WTC11 (cell line): Measurements from ENCODE around the gene TBC1D19. TPM values are rescaled to one million over a fixed set of nuclear protein-coding genes. Genes with fewer than 3 reads are reported as not detected.

Experiments used
- ATAC-seq: fragments of 200-7000 bp; cut with Tn5 transposase; 2 replicates; pipeline ENCODE4 v1.10.0; 2021; ENCODE audit warnings: mild to moderate bottlenecking, moderate library complexity
- CTCF ChIA-PET: fragments of 300-600 bp; sonication (Branson Sonifier 250); formaldehyde crosslinking; loops from one replicate; lab custom pipeline; 2021; ENCODE audit warnings: antibody characterized with exemption; lab: Charles Lee
- POLR2A ChIA-PET: fragments of 350-600 bp; sonication (Branson Sonifier 250); formaldehyde crosslinking; loops from one replicate; lab custom pipeline; 2021; ENCODE audit warnings: antibody characterized with exemption; lab: Charles Lee
- DNase-seq: peaks from one replicate; pipeline ENCODE4 v3.0.0; 2021; ENCODE audit warnings: low spot score
- H3K27ac Mint-ChIP-seq: 2 replicates; pipeline ENCODE4 v1.8.0; 2021; ENCODE audit warnings: mixed read lengths
- H3K27me3 Mint-ChIP-seq: 2 replicates; pipeline ENCODE4 v1.8.0; 2021; ENCODE audit warnings: low read depth, mild to moderate bottlenecking, moderate library complexity, mixed read lengths
- H3K36me3 Mint-ChIP-seq: 2 replicates; pipeline ENCODE4 v1.8.0; 2021; ENCODE audit warnings: mixed read lengths
- H3K4me1 Mint-ChIP-seq: 2 replicates; pipeline ENCODE4 v1.8.0; 2022; ENCODE audit warnings: mixed read lengths
- H3K4me3 Mint-ChIP-seq: 2 replicates; pipeline ENCODE4 v1.8.0; 2021; ENCODE audit warnings: mild to moderate bottlenecking, moderate library complexity, mixed read lengths
- H3K9me3 Mint-ChIP-seq: 2 replicates; pipeline ENCODE4 v1.8.0; 2021; ENCODE audit warnings: mixed read lengths
- FOXP1 ChIP-seq: sonication (generic); formaldehyde crosslinking; IDR thresholded peaks from 2 replicates; pipeline ENCODE4 v1.8.0; 2022; ENCODE audit warnings: missing genetic modification reagents, mild to moderate bottlenecking, moderate library complexity, borderline replicate concordance
- JAZF1 ChIP-seq: fragments of 250-450 bp; sonication (Bioruptor Pico); IDR thresholded peaks from 2 replicates; pipeline ENCODE4 v1.9.0; 2021; ENCODE audit warnings: moderate library complexity, mild to moderate bottlenecking, inconsistent platforms
- OVOL2 ChIP-seq: fragments of 250-450 bp; sonication (Bioruptor Pico); IDR thresholded peaks from 2 replicates; pipeline ENCODE4 v1.9.0; 2021; ENCODE audit warnings: mild to moderate bottlenecking, borderline replicate concordance
- RELA ChIP-seq: sonication (generic); formaldehyde crosslinking; IDR thresholded peaks from 2 replicates; pipeline ENCODE4 v1.8.1; 2022; ENCODE audit warnings: missing genetic modification reagents, mild to moderate bottlenecking, borderline replicate concordance
- SMAD4 ChIP-seq: sonication (generic); formaldehyde crosslinking; IDR thresholded peaks from 2 replicates; pipeline ENCODE4 v1.8.0; 2022; ENCODE audit warnings: mild to moderate bottlenecking, missing genetic modification reagents
- ZNF232 ChIP-seq: sonication (generic); formaldehyde crosslinking; IDR thresholded peaks from 2 replicates; pipeline ENCODE4 v1.8.0; 2022; ENCODE audit warnings: mild to moderate bottlenecking, missing genetic modification reagents
- ZNF317 ChIP-seq: sonication (generic); formaldehyde crosslinking; IDR thresholded peaks from 2 replicates; pipeline ENCODE4 v1.8.1; 2023; ENCODE audit warnings: low read depth, mild to moderate bottlenecking, moderate library complexity, missing genetic modification reagents, borderline replicate concordance
- ZNF396 ChIP-seq: fragments of 250-450 bp; sonication (Bioruptor Pico); IDR thresholded peaks from 2 replicates; pipeline ENCODE4 v1.8.0; 2021; ENCODE audit warnings: mild to moderate bottlenecking, moderate library complexity, borderline replicate concordance
- ZNF423 ChIP-seq: fragments of 250-450 bp; sonication (Bioruptor Pico); IDR thresholded peaks from 2 replicates; pipeline ENCODE4 v2.1.2; 2022; ENCODE audit warnings: mild to moderate bottlenecking, moderate library complexity
- total RNA-seq: library from RNA; stranded (reverse); gene quantifications from 3 replicates; pipeline ENCODE4 v1.2.3, GENCODE V29; 2021
- TF ChIP-seq, protein P1 (sequence below): fragments of 200-600 bp; IDR thresholded peaks from 2 replicates; pipeline ENCODE4 v1.8.0; 2022; ENCODE audit warnings: antibody characterized with exemption
- TF ChIP-seq, protein P2 (sequence below): sonication (generic); formaldehyde crosslinking; conservative IDR thresholded peaks from 2 replicates; pipeline ENCODE4 v1.8.1; 2022; ENCODE audit warnings: mild to moderate bottlenecking, missing genetic modification reagents
- TF ChIP-seq, protein P3 (sequence below): sonication (generic); formaldehyde crosslinking; IDR thresholded peaks from 2 replicates; pipeline ENCODE4 v1.8.1; 2022; ENCODE audit warnings: low read depth, missing genetic modification reagents, borderline replicate concordance
- TF ChIP-seq, protein P4 (sequence below): sonication (generic); formaldehyde crosslinking; IDR thresholded peaks from 2 replicates; pipeline ENCODE4 v1.8.1; 2023; ENCODE audit warnings: mild to moderate bottlenecking, missing genetic modification reagents
- TF ChIP-seq, protein P5 (sequence below): sonication (generic); formaldehyde crosslinking; IDR thresholded peaks from 2 replicates; pipeline ENCODE4 v1.8.1; 2023; ENCODE audit warnings: mild to moderate bottlenecking, moderate library complexity, missing genetic modification reagents
- TF ChIP-seq, protein P6 (sequence below): fragments of 250-450 bp; sonication (Bioruptor Pico); IDR thresholded peaks from 2 replicates; pipeline ENCODE4 v1.9.0; 2021; ENCODE audit warnings: moderate library complexity, mild to moderate bottlenecking, inconsistent platforms, borderline replicate concordance
- TF ChIP-seq, protein P7 (sequence below): fragments of 250-450 bp; sonication (Bioruptor Pico); IDR thresholded peaks from 2 replicates; pipeline ENCODE4 v1.9.0; 2021; ENCODE audit warnings: mild to moderate bottlenecking
- TF ChIP-seq, protein P8 (sequence below): sonication (generic); formaldehyde crosslinking; IDR thresholded peaks from 2 replicates; pipeline ENCODE4 v1.8.0; 2023; ENCODE audit warnings: mild to moderate bottlenecking, missing genetic modification reagents
- TF ChIP-seq, protein P9 (sequence below): sonication (generic); formaldehyde crosslinking; conservative IDR thresholded peaks from 2 replicates; pipeline ENCODE4 v1.8.1; 2023; ENCODE audit warnings: mild to moderate bottlenecking, low read depth, missing genetic modification reagents, moderate library complexity

TBC1D19 gene
- total RNA-seq, 1 experiment from 2014 or later = 2.1 TPM

DNA sequence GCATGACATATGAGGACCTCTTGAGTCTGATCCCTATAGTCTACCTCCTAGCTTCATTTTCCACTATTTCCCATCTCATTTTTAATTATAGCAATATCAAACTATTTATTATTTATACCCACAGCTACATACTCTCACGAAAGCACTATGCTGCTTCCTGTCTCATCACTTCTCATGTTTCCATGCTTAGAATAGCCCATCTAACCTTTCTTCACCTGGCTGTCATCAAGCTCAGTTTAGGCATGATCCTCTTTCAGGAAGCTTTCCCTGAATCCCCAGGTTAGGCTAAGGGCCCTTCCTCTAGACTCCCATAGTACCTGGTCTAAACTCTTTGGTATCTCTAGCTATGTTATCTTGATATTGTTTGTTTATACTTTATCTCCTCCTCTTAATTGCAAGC is 137.8 kb downstream of the TBC1D19 start:
- Mint-ChIP-seq H3K4me1 (no peaks in the 10 kb centered on the region), H3K9me3 (no peaks in the 10 kb centered on the region), H3K27me3 (no peaks in the 10 kb centered on the region), H3K36me3 (no peaks in the 10 kb centered on the region), H3K27ac (no peak overlapping the region), H3K4me3 (no peak overlapping the region)
- ChIA-PET CTCF (interaction anchor here (1.5 kb wide), 1 partner anchor 66 kb away, joined by 4 read pairs; no protein-coding TSS in a partner anchor), POLR2A (no interaction called here)
- ATAC-seq (no peak), DNase-seq (no peak)
- TF ChIP-seq, protein P1, sequence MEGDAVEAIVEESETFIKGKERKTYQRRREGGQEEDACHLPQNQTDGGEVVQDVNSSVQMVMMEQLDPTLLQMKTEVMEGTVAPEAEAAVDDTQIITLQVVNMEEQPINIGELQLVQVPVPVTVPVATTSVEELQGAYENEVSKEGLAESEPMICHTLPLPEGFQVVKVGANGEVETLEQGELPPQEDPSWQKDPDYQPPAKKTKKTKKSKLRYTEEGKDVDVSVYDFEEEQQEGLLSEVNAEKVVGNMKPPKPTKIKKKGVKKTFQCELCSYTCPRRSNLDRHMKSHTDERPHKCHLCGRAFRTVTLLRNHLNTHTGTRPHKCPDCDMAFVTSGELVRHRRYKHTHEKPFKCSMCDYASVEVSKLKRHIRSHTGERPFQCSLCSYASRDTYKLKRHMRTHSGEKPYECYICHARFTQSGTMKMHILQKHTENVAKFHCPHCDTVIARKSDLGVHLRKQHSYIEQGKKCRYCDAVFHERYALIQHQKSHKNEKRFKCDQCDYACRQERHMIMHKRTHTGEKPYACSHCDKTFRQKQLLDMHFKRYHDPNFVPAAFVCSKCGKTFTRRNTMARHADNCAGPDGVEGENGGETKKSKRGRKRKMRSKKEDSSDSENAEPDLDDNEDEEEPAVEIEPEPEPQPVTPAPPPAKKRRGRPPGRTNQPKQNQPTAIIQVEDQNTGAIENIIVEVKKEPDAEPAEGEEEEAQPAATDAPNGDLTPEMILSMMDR = no peak
- no peak for TF ChIP-seq OVOL2 (CRISPR knock-in tag)

DNA sequence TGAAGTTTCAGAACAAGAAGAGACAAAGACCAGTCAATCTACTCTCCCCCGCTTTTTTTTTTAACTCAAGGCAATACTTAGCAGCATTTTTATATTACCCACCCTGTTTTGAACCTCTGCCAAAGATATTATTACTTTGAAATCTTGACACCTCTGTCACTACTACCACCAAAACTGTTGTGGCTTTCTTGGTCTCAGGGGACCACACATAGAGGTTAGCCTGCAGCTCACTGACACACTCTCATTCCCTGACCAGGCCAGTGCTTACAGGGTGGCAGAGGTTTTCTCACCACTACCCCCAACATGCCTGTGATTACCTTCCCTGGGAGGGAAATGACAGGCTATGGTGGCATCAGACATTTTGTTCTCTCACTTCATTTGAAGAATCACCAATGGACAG is 139.3 kb downstream of the TBC1D19 start:
- Mint-ChIP-seq H3K27ac (no peak overlapping the region), H3K4me1 (no peaks in the 10 kb centered on the region), H3K36me3 (no peaks in the 10 kb centered on the region), H3K4me3 (no peak overlapping the region), H3K27me3 (no peaks in the 10 kb centered on the region), H3K9me3 (no peaks in the 10 kb centered on the region)
- TF ChIP-seq RELA (CRISPR knock-in tag) = no peak
- TF ChIP-seq, protein P2, sequence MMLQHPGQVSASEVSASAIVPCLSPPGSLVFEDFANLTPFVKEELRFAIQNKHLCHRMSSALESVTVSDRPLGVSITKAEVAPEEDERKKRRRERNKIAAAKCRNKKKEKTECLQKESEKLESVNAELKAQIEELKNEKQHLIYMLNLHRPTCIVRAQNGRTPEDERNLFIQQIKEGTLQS (CRISPR knock-in tag) = no peak
- TF ChIP-seq ZNF396 (CRISPR knock-in tag) = no peak
- no peak for TF ChIP-seq SMAD4
- no peak for TF ChIP-seq ZNF232 (CRISPR knock-in tag)
- TF ChIP-seq, protein P3, sequence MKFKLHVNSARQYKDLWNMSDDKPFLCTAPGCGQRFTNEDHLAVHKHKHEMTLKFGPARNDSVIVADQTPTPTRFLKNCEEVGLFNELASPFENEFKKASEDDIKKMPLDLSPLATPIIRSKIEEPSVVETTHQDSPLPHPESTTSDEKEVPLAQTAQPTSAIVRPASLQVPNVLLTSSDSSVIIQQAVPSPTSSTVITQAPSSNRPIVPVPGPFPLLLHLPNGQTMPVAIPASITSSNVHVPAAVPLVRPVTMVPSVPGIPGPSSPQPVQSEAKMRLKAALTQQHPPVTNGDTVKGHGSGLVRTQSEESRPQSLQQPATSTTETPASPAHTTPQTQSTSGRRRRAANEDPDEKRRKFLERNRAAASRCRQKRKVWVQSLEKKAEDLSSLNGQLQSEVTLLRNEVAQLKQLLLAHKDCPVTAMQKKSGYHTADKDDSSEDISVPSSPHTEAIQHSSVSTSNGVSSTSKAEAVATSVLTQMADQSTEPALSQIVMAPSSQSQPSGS (CRISPR knock-in tag) = no peak
- TF ChIP-seq, protein P4, sequence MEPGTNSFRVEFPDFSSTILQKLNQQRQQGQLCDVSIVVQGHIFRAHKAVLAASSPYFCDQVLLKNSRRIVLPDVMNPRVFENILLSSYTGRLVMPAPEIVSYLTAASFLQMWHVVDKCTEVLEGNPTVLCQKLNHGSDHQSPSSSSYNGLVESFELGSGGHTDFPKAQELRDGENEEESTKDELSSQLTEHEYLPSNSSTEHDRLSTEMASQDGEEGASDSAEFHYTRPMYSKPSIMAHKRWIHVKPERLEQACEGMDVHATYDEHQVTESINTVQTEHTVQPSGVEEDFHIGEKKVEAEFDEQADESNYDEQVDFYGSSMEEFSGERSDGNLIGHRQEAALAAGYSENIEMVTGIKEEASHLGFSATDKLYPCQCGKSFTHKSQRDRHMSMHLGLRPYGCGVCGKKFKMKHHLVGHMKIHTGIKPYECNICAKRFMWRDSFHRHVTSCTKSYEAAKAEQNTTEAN (CRISPR knock-in tag) = no peak
- ATAC-seq (no peak), DNase-seq (no peak)
- POLR2A ChIA-PET = no interaction called here
- CTCF ChIA-PET = interaction anchor here (0.9 kb wide), 1 partner anchor 264 kb away, joined by 3 read pairs; no protein-coding TSS in a partner anchor

DNA sequence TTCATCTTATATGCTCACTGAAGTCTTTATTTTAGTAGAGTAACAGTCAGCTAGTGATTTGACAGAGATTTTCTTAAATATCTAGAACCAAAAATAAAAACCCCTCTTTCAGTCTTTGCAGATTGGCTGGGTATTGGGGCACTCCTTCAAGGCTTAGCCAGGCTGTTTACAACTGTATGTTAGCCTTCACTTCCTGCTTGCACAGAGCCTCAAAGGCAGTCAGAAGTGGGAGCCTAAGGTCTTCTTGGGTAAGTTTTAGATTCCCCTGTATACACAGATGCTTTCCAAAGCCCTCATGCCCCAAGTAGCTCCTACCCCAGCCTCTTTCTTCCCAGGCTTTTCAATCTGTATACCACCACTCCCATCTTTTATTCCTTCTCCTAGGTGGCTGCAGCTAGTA is 140.7 kb downstream of the TBC1D19 start:
- no peaks in the 10 kb centered on the region for H3K4me1 Mint-ChIP-seq
- CTCF ChIA-PET = interaction anchor here (0.6 kb wide), 1 partner anchor 317 kb away, joined by 6 read pairs; no protein-coding TSS in a partner anchor
- POLR2A ChIA-PET = no interaction called here
- no peaks in the 10 kb centered on the region for H3K9me3 Mint-ChIP-seq
- no peak overlapping the region for H3K27ac Mint-ChIP-seq
- ATAC-seq (no peak; the same call in 1 of the 2 replicates), DNase-seq (no peak)
- H3K36me3 Mint-ChIP-seq = no peaks in the 10 kb centered on the region
- no peaks in the 10 kb centered on the region for H3K27me3 Mint-ChIP-seq
- H3K4me3 Mint-ChIP-seq = no peak overlapping the region
- TF ChIP-seq, protein P5, sequence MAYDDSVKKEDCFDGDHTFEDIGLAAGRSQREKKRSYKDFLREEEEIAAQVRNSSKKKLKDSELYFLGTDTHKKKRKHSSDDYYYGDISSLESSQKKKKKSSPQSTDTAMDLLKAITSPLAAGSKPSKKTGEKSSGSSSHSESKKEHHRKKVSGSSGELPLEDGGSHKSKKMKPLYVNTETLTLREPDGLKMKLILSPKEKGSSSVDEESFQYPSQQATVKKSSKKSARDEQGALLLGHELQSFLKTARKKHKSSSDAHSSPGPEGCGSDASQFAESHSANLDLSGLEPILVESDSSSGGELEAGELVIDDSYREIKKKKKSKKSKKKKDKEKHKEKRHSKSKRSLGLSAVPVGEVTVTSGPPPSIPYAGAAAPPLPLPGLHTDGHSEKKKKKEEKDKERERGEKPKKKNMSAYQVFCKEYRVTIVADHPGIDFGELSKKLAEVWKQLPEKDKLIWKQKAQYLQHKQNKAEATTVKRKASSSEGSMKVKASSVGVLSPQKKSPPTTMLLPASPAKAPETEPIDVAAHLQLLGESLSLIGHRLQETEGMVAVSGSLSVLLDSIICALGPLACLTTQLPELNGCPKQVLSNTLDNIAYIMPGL (CRISPR knock-in tag) = no peak
- TF ChIP-seq, protein P6, sequence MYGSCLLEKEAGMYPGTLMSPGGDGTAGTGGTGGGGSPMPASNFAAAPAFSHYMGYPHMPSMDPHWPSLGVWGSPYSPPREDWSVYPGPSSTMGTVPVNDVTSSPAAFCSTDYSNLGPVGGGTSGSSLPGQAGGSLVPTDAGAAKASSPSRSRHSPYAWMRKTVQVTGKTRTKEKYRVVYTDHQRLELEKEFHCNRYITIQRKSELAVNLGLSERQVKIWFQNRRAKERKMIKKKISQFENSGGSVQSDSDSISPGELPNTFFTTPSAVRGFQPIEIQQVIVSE (CRISPR knock-in tag) = no peak
- no peak for TF ChIP-seq ZNF423 (CRISPR knock-in tag)
- TF ChIP-seq, protein P7, sequence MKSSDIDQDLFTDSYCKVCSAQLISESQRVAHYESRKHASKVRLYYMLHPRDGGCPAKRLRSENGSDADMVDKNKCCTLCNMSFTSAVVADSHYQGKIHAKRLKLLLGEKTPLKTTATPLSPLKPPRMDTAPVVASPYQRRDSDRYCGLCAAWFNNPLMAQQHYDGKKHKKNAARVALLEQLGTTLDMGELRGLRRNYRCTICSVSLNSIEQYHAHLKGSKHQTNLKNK (CRISPR knock-in tag) = no peak
- TF ChIP-seq, protein P8, sequence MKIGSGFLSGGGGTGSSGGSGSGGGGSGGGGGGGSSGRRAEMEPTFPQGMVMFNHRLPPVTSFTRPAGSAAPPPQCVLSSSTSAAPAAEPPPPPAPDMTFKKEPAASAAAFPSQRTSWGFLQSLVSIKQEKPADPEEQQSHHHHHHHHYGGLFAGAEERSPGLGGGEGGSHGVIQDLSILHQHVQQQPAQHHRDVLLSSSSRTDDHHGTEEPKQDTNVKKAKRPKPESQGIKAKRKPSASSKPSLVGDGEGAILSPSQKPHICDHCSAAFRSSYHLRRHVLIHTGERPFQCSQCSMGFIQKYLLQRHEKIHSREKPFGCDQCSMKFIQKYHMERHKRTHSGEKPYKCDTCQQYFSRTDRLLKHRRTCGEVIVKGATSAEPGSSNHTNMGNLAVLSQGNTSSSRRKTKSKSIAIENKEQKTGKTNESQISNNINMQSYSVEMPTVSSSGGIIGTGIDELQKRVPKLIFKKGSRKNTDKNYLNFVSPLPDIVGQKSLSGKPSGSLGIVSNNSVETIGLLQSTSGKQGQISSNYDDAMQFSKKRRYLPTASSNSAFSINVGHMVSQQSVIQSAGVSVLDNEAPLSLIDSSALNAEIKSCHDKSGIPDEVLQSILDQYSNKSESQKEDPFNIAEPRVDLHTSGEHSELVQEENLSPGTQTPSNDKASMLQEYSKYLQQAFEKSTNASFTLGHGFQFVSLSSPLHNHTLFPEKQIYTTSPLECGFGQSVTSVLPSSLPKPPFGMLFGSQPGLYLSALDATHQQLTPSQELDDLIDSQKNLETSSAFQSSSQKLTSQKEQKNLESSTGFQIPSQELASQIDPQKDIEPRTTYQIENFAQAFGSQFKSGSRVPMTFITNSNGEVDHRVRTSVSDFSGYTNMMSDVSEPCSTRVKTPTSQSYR (CRISPR knock-in tag) = no peak
- no peak for TF ChIP-seq FOXP1 (CRISPR knock-in tag)
- TF ChIP-seq, protein P9, sequence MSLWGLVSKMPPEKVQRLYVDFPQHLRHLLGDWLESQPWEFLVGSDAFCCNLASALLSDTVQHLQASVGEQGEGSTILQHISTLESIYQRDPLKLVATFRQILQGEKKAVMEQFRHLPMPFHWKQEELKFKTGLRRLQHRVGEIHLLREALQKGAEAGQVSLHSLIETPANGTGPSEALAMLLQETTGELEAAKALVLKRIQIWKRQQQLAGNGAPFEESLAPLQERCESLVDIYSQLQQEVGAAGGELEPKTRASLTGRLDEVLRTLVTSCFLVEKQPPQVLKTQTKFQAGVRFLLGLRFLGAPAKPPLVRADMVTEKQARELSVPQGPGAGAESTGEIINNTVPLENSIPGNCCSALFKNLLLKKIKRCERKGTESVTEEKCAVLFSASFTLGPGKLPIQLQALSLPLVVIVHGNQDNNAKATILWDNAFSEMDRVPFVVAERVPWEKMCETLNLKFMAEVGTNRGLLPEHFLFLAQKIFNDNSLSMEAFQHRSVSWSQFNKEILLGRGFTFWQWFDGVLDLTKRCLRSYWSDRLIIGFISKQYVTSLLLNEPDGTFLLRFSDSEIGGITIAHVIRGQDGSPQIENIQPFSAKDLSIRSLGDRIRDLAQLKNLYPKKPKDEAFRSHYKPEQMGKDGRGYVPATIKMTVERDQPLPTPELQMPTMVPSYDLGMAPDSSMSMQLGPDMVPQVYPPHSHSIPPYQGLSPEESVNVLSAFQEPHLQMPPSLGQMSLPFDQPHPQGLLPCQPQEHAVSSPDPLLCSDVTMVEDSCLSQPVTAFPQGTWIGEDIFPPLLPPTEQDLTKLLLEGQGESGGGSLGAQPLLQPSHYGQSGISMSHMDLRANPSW (CRISPR knock-in tag) = no peak
- no peak for TF ChIP-seq JAZF1 (CRISPR knock-in tag)
- TF ChIP-seq ZNF317 (CRISPR knock-in tag) = no peak
